K562 (cell line): ENCODE results near the gene C1orf122. TPM values are rescaled to one million over a fixed set of nuclear protein-coding genes. Genes with fewer than 3 reads are reported as not detected.

Source experiments
- ATAC-seq: fragments of 200-7000 bp; cut with Tn5 transposase; 3 replicates; pipeline ENCODE4 v1.9.1; 2020; ENCODE audit warnings: moderate library complexity
- BruUV-seq: library from RNA; stranded (reverse); fragments of 400-500 nt; replicated peaks from 2 replicates; lab custom pipeline; 2021; lab: Mats Ljungman, UMichigan
- CTCF ChIA-PET: fragments of 300-600 bp; formaldehyde crosslinking; extraction: SDS; loops from one replicate; lab custom pipeline; 2021; ENCODE audit warnings: low intra/inter-chr PET ratio; lab: Yijun Ruan, JAX
- POLR2A ChIA-PET: fragments of 300-600, 350-650 bp; sonication (Branson Sonifier 250); formaldehyde crosslinking; extraction: SDS; loops from one replicate; lab custom pipeline; 2021; ENCODE audit warnings: antibody characterized with exemption, inconsistent platforms; lab: Yijun Ruan, JAX
- DNase-seq, 4 experiments: peaks; one replicate each; pipeline versions ENCODE4 v3.0.0 to v3.0.0-alpha.2; 2011 to 2018; ENCODE audit warnings: low spot score in 3 of 4, mixed read lengths in 3 of 4; ENCODE audit errors: extremely low read depth in 1 of 4
- FAIRE-seq: peaks from 2 replicates; lab custom pipeline; 2011; peaks lifted over from hg19 to GRCh38; lab: Jason Lieb, UNC
- H2AFZ ChIP-seq: 2 replicates; pipeline ENCODE4 v1.6.0; 2011; ENCODE audit warnings: low read depth, low read length, control low read depth, inconsistent platforms
- H3K27ac ChIP-seq: fragments of 200-600 bp; 3 replicates; pipeline ENCODE4 v1.8.0; 2011; ENCODE audit warnings: low read depth, mild to moderate bottlenecking, control low read depth, inconsistent platforms, low read length, moderate library complexity, mixed read lengths; ENCODE audit errors: extremely low read depth
- H3K27me3 ChIP-seq, 2 experiments: fragments of 300-600 bp in 1 of 2; 2 replicates in 1 of 2; 3 replicates in 1 of 2; pipeline versions ENCODE4 v1.6.0 to v1.8.0; 2011; ENCODE audit warnings: inconsistent platforms in 2 of 2, low read length in 2 of 2, mild to moderate bottlenecking in 1 of 2, mixed read lengths in 1 of 2, moderate library complexity in 1 of 2; ENCODE audit not compliant: control insufficient read depth in 2 of 2, insufficient read depth in 2 of 2
- H3K36me3 ChIP-seq: fragments of 300-600 bp; 3 replicates; pipeline ENCODE4 v1.8.0; 2011; ENCODE audit warnings: mild to moderate bottlenecking, low read length, inconsistent platforms; ENCODE audit not compliant: control insufficient read depth, insufficient read depth
- H3K4me1 ChIP-seq, 2 experiments: fragments of 200-600 bp in 1 of 2; replicated peaks in 1 of 2; 2 replicates in 1 of 2; 3 replicates in 1 of 2; pipeline versions ENCODE4 v1.5.1 to v1.8.0; 2011; ENCODE audit warnings: inconsistent platforms in 2 of 2, low read length in 2 of 2, mild to moderate bottlenecking in 1 of 2, mixed read lengths in 1 of 2, moderate library complexity in 1 of 2; ENCODE audit not compliant: control insufficient read depth in 2 of 2, insufficient read depth in 2 of 2
- H3K4me2 ChIP-seq: 2 replicates; pipeline ENCODE4 v1.6.1; 2011; ENCODE audit warnings: low read length, control low read depth, inconsistent platforms, mixed read lengths; ENCODE audit not compliant: insufficient read depth
- H3K4me3 ChIP-seq: fragments of 200-600 bp; sonication (generic), shearing (Covaris generic); 2 replicates; pipeline ENCODE4 v1.5.1; 2016; ENCODE audit warnings: control low read depth, inconsistent platforms
- H3K79me2 ChIP-seq: fragments of 200-600 bp; 3 replicates; pipeline ENCODE4 v1.8.0; 2011; ENCODE audit warnings: low read length, inconsistent platforms; ENCODE audit not compliant: control insufficient read depth, insufficient read depth
- H3K9ac ChIP-seq, 2 experiments: 2 replicates each; pipeline versions ENCODE4 v1.6.0 to v1.6.1; 2011; ENCODE audit warnings: low read depth in 2 of 2, low read length in 2 of 2, control low read depth in 1 of 2, inconsistent platforms in 1 of 2, mild to moderate bottlenecking in 1 of 2, mixed read lengths in 1 of 2; ENCODE audit not compliant: insufficient read depth in 1 of 2
- H3K9me1 ChIP-seq: one replicate; pipeline ENCODE4 v1.6.0; 2011; ENCODE audit warnings: inconsistent platforms, mild to moderate bottlenecking, low read length, moderate library complexity; ENCODE audit not compliant: control insufficient read depth, insufficient read depth
- H3K9me3 ChIP-seq: replicated peaks from 2 replicates; pipeline ENCODE4 v1.5.1; 2011; ENCODE audit warnings: low read depth, low read length, inconsistent platforms; ENCODE audit not compliant: control insufficient read depth, insufficient read depth
- H4K20me1 ChIP-seq: replicated peaks from 2 replicates; pipeline ENCODE4 v1.6.1; 2011; ENCODE audit warnings: low read length, inconsistent platforms, mixed read lengths; ENCODE audit not compliant: control insufficient read depth, insufficient read depth
- GTF2E2 ChIP-seq: fragments of 200-800 bp; sonication (Bioruptor generic); IDR thresholded peaks from 2 replicates; pipeline ENCODE4 v1.6.1; 2016; ENCODE audit warnings: missing genetic modification characterization, missing compliant biosample characterization
- IRF9 ChIP-seq: fragments of 450-650 bp; IDR thresholded peaks from 2 replicates; pipeline ENCODE4 v1.6.1; 2016; ENCODE audit warnings: missing biosample characterization, missing genetic modification characterization
- STAT6 ChIP-seq: sonication (generic); formaldehyde crosslinking; IDR thresholded peaks from 2 replicates; pipeline ENCODE4 v1.8.1; 2023; ENCODE audit warnings: mild to moderate bottlenecking, missing genetic modification reagents
- ZFP36 ChIP-seq: fragments of 150-350 bp; IDR thresholded peaks from 2 replicates; pipeline ENCODE4 v1.6.1; 2018; ENCODE audit warnings: low read length, low read depth; ENCODE audit not compliant: partially characterized antibody
- ZNF592 ChIP-seq: fragments of 450-650 bp; IDR thresholded peaks from 2 replicates; pipeline ENCODE4 v1.6.1; 2017; ENCODE audit warnings: antibody characterized with exemption, mild to moderate bottlenecking
- WGBS: fragments of 100-300 bp; shearing (Covaris generic); methylation state at CpG from one replicate; pipeline ENCODE4 v1.1.6; 2016; ENCODE audit warnings: low coverage, mixed read lengths; ENCODE audit not compliant: insufficient coverage; ENCODE audit errors: missing lambda C conversion rate; 5-methylcytosine and 5-hydroxymethylcytosine counted together
- in situ Hi-C: fragments of 300-500 bp; cut with MboI; formaldehyde crosslinking; loops from 4 replicates; pipeline ENCODE4 v1.15.0; 2018; ENCODE audit warnings: inconsistent platforms, mixed read lengths
- intact Hi-C: fragments of 100-400 bp; cut with micrococcal nuclease; formaldehyde crosslinking; loops from 2 replicates; pipeline ENCODE4 v1.14.2; 2022
- polyA plus RNA-seq, 8 experiments: library from polyadenylated mRNA; depleted of rRNA in 4 of 8; stranded (reverse) in 5 of 8; unstranded in 3 of 8; fragments of >200 nt; fragmentation: Nextera tagmentation in 2 of 8; fragmentation: Illumina TruSeq in 1 of 8; extraction: Ambion mirVana in 2 of 8; extraction: Trizol in 1 of 8; gene quantifications; 2 replicates each; pipeline versions ENCODE4 v1.2.1 to v1.2.3, GENCODE V29; 2011 to 2014; ENCODE audit warnings: inconsistent platforms in 1 of 8, missing spikeins in 1 of 8
- total RNA-seq, 7 experiments: library from RNA; depleted of rRNA in 6 of 7; stranded (reverse); fragments of >200 nt in 6 of 7; fragmentation: Illumina TruSeq in 2 of 7; extraction: Trizol in 2 of 7; gene quantifications; 2 replicates each; pipeline versions ENCODE4 v1.2.1 to v1.2.3, GENCODE V29; 2011 to 2021; ENCODE audit warnings: low replicate concordance in 1 of 7

C1orf122 gene
- total and polyA plus RNA-seq, 9 of the 15 experiments (the other 6 are each of a cell fraction or from before 2014, with no cell fraction given) = 3.6 to 70.9 (median 17.3) TPM

GRCh38 chr1:37831809-37832208, 24.2 kb downstream of the C1orf122 start:
- POLR2A ChIA-PET = no interaction called here
- H3K36me3 ChIP-seq = peaks cover 73% of the 10 kb centered on the region
- 94% methylated on average over 2 of the region's 2 CpGs for WGBS

More at GRCh38 chr1:37831809-37832208, 24.2 kb downstream of the C1orf122 start:
- no peak for DNase-seq
- Histone ChIP-seq H3K27ac (no peak overlapping the region), H3K27me3 (no peaks in the 10 kb centered on the region), H3K79me2 (no peaks in the 10 kb centered on the region), H3K9me3 (no peaks in the 10 kb centered on the region), H3K4me3 (no peak overlapping the region), H3K4me1 (no peaks in the 10 kb centered on the region), H3K9me1 (no peaks in the 10 kb centered on the region), H3K9ac (no peak overlapping the region), H2AFZ (no peak overlapping the region), H3K4me2 (no peak overlapping the region), H4K20me1 (no peaks in the 10 kb centered on the region)
- intact Hi-C loops (no loop called here), in situ Hi-C loops (no loop called here)
- CTCF ChIA-PET = no interaction called here
- ATAC-seq = no peak
- no peak for FAIRE-seq
- TF ChIP-seq ZFP36 = no peak
- no peak for TF ChIP-seq STAT6 (CRISPR knock-in tag)
- TF ChIP-seq GTF2E2 = no peak
- TF ChIP-seq IRF9 (tag) = no peak
- no peak for TF ChIP-seq ZNF592
- no TSS peak for BruUV-seq
